Mesendoderm (in vitro differentiated cells): ENCODE data around the gene KATNAL2. TPM values are rescaled to one million over a fixed set of nuclear protein-coding genes. Genes with fewer than 3 reads are reported as not detected.

Experiments used
- DNase-seq: peaks from one replicate; pipeline ENCODE4 v3.0.0; 2013
- H2AK5ac ChIP-seq: 2 replicates; pipeline ENCODE4 v1.6.1; 2013; ENCODE audit warnings: low read length, inconsistent platforms
- H2BK120ac ChIP-seq: 2 replicates; pipeline ENCODE4 v1.6.1; 2013; ENCODE audit warnings: low read depth, mild to moderate bottlenecking, low read length, moderate library complexity, mixed read lengths
- H2BK15ac ChIP-seq: replicated peaks from 2 replicates; pipeline ENCODE4 v1.6.1; 2013; ENCODE audit warnings: low read depth, mild to moderate bottlenecking, moderate library complexity
- H2BK5ac ChIP-seq: 2 replicates; pipeline ENCODE4 v1.6.1; 2013; ENCODE audit warnings: low read length, inconsistent platforms
- H3K18ac ChIP-seq: 2 replicates; pipeline ENCODE4 v1.6.1; 2013; ENCODE audit warnings: mild to moderate bottlenecking, low read length, mixed read lengths
- H3K23ac ChIP-seq: one replicate; pipeline ENCODE4 v1.6.1; 2013; ENCODE audit warnings: low read length
- H3K27ac ChIP-seq: 2 replicates; pipeline ENCODE4 v1.5.1; 2013; ENCODE audit warnings: low read depth, mild to moderate bottlenecking, inconsistent platforms, low read length, moderate library complexity
- H3K27me3 ChIP-seq: 2 replicates; pipeline ENCODE4 v1.6.1; 2013; ENCODE audit warnings: low read length, control low read depth, mild to moderate bottlenecking, inconsistent platforms; ENCODE audit not compliant: insufficient read depth, poor library complexity
- H3K36me3 ChIP-seq: 2 replicates; pipeline ENCODE4 v1.6.1; 2013; ENCODE audit warnings: low read length, inconsistent platforms; ENCODE audit not compliant: control insufficient read depth, insufficient read depth
- H3K4ac ChIP-seq: one replicate; pipeline ENCODE4 v1.6.1; 2013; ENCODE audit warnings: low read depth, mild to moderate bottlenecking, low read length, moderate library complexity
- H3K4me1 ChIP-seq: 2 replicates; pipeline ENCODE4 v1.6.1; 2013; ENCODE audit warnings: low read depth, low read length, inconsistent platforms; ENCODE audit not compliant: control insufficient read depth
- H3K4me2 ChIP-seq: 2 replicates; pipeline ENCODE4 v1.6.1; 2013; ENCODE audit warnings: low read length
- H3K4me3 ChIP-seq: 2 replicates; pipeline ENCODE4 v1.5.1; 2013; ENCODE audit warnings: mild to moderate bottlenecking, low read length
- H3K56ac ChIP-seq: one replicate; pipeline ENCODE4 v1.6.1; 2013; ENCODE audit warnings: low read length
- H3K79me1 ChIP-seq: 2 replicates; pipeline ENCODE4 v1.6.1; 2013; ENCODE audit warnings: low read length, inconsistent platforms
- H3K79me2 ChIP-seq: 2 replicates; pipeline ENCODE4 v1.6.1; 2013; ENCODE audit warnings: mild to moderate bottlenecking, low read length; ENCODE audit not compliant: control insufficient read depth, insufficient read depth
- H3K9ac ChIP-seq: 2 replicates; pipeline ENCODE4 v1.6.1; 2013; ENCODE audit warnings: low read length, inconsistent platforms
- H4K5ac ChIP-seq: one replicate; pipeline ENCODE4 v1.6.1; 2013; ENCODE audit warnings: low read length
- H4K8ac ChIP-seq: one replicate; pipeline ENCODE4 v1.6.1; 2013; ENCODE audit warnings: low read depth, mild to moderate bottlenecking, control low read depth, low read length, moderate library complexity
- WGBS: extraction: QIAGEN DNeasy Blood & Tissue Kit; methylation state at CpG from one replicate; pipeline ENCODE4 v1.1.7; 2013; ENCODE audit warnings: low lambda C conversion rate, missing lambda C conversion rate; ENCODE audit not compliant: insufficient coverage; ENCODE audit errors: extremely low coverage; 5-methylcytosine and 5-hydroxymethylcytosine counted together
- small RNA-seq: library from polyadenylated mRNA; stranded (forward); fragments of <200 nt; extraction: miRNeasy Mini kit (QIAGEN cat#:217004); gene quantifications from one replicate; pipeline ENCODE3, GENCODE V24; 2013; ENCODE audit not compliant: insufficient read depth

Gene KATNAL2

DNA sequence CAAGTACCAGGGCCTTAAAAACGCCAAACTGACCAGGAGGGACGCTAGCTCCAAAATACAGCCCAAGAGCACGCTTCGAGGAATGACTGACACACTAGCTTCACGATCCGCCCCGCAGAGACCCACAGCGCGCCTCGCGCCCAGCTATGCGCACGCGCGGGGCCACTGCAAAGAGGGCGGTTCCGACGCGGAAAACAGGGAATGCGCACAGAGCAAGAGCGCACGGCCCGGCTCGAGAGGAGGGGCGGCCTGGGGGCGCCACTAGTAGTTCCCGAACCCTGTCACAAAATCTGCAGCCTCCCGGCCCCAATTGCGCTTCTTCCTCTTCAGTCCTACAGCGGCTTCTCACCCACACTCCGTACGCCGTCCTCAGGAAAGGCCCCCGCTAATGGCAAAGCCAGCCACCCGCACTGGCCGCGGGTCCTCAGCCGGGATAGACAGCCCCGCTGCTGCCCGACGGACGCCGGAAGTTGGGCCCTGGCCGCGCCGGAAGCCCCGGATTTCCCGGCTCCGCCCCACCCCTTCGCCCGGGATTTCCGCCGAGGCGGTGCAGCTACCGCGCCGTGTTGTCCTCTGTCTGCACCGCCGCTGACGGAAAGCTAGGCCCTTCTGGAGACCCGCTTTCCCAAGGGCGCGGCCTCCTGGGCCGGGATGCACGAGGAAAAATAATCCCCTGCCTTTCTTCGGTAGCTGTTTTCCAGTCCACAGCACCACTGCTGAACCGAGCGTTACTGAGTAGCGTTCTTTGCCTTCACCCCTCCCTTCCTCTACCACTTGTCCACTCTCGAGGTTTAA lies 232.8 kb downstream of the KATNAL2 start, which contains the start of gene HDHD2:
Gene HDHD2, minus strand, starts transcription at position 472 of the 795 bp plus-strand sequence. CDS start 14,061 bp downstream, outside the sequence.
- Histone ChIP-seq H3K9ac (peak within 1 kb of the TSS; percentile 98), H2AK5ac (peak within 1 kb of the TSS; percentile 34), H3K27ac (peak within 1 kb of the TSS; percentile 71), H3K79me2 (peaks cover 23% of the 10 kb centered on the region), H3K18ac (peak within 1 kb of the TSS; percentile 72), H3K79me1 (peaks cover 7% of the 10 kb centered on the region), H2BK120ac (no peak within 1 kb of the TSS), H3K4me2 (peak within 1 kb of the TSS; percentile 88), H3K4me3 (peak within 1 kb of the TSS; percentile 93), H3K23ac (peak within 1 kb of the TSS; percentile 51), H2BK5ac (peak within 1 kb of the TSS; percentile 79), H4K5ac (no peak within 1 kb of the TSS), H3K27me3 (no peaks in the 10 kb centered on the region), H2BK15ac (no peak within 1 kb of the TSS), H3K4ac (peak within 1 kb of the TSS; percentile 61), H3K36me3 (no peaks in the 10 kb centered on the region), H3K56ac (peak within 1 kb of the TSS; percentile 96), H4K8ac (peak within 1 kb of the TSS; percentile 91), H3K4me1 (no peaks in the 10 kb centered on the region)
- peak; percentile 86 for DNase-seq
- WGBS: no CpG with 5 or more reads among the region's 70 CpGs

DNA sequence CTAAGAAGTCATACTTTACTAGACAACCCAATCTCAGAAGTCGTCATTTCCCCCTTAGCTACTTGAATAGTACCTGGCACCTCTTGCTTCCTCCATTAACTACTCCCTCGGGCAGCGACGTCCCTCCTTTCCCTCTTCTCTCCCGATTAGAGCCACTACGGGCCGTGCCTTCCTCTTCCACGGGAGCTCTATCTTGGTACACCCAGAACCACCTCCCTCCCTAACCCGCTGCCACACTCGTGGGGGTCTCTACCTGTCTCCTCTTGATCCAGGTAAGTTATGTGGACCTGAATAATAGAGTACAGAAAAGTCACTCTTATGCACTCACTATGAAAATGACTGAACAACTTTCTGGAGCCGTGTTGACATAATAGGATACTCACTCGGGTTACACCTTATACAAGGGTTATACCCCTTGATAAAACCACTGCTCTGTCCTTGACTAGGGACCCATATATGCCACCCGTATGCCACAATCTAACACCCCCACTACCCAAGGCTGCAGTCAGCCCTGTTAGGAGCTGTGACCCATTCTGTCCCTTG lies 233.5 kb downstream of the KATNAL2 start:
- H3K27me3 ChIP-seq: no peaks in the 10 kb centered on the region
- H3K9ac ChIP-seq: peak overlapping the region; percentile 98
- peak overlapping the region; percentile 71 for H3K27ac ChIP-seq
- H3K4me3 ChIP-seq: peak overlapping the region; percentile 93
- H3K79me2 ChIP-seq: peaks cover 22% of the 10 kb centered on the region
- no CpG with 5 or more reads among the region's 13 CpGs for WGBS
- H3K36me3 ChIP-seq: no peaks in the 10 kb centered on the region
- H2AK5ac ChIP-seq: peak overlapping the region; percentile 34
- peaks cover 7% of the 10 kb centered on the region for H3K79me1 ChIP-seq
- no peak for DNase-seq
- no peak overlapping the region for H2BK15ac ChIP-seq
- H3K56ac ChIP-seq: peak overlapping the region; percentile 96
- H3K4ac ChIP-seq: no peak overlapping the region
- peak overlapping the region; percentile 91 for H4K8ac ChIP-seq
- H3K18ac ChIP-seq: peak overlapping the region; percentile 72
- peak overlapping the region; percentile 88 for H3K4me2 ChIP-seq
- H3K23ac ChIP-seq: peak overlapping the region; percentile 51
- no peaks in the 10 kb centered on the region for H3K4me1 ChIP-seq
- no peak overlapping the region for H4K5ac ChIP-seq
- H2BK120ac ChIP-seq: no peak overlapping the region
- peak overlapping the region; percentile 9 for H2BK5ac ChIP-seq

DNA sequence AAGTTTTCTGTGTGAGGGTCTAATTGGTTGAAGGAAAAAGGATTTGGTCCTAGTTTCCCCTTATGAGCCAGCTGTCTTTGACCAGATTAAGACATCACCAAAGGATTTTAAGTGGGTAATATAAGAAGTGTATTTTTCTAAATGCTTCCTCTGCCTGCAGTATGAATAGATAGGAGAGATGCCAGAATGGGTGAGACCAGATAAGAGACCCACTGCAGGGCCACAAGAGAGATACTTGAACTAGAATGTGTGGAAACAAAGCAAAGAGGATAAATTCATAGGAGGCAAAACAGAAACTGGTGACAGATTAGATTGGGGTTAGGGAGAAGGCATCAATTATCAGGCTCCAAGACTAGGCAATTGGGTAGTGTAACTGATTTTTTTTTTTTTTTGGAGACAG lies 234.0 kb downstream of the KATNAL2 start:
- Histone ChIP-seq H3K27ac (no peak overlapping the region), H4K5ac (no peak overlapping the region), H2AK5ac (no peak overlapping the region), H3K79me2 (peaks cover 17% of the 10 kb centered on the region), H2BK120ac (no peak overlapping the region), H3K79me1 (peaks cover 7% of the 10 kb centered on the region), H3K4me2 (no peak overlapping the region), H2BK15ac (no peak overlapping the region), H3K4ac (no peak overlapping the region), H3K4me1 (no peaks in the 10 kb centered on the region), H3K4me3 (no peak overlapping the region), H3K9ac (peak overlapping the region; percentile 98), H3K18ac (no peak overlapping the region), H3K56ac (no peak overlapping the region), H2BK5ac (no peak overlapping the region), H3K27me3 (no peaks in the 10 kb centered on the region), H3K23ac (no peak overlapping the region), H3K36me3 (no peaks in the 10 kb centered on the region), H4K8ac (no peak overlapping the region)
- peak; percentile 35 for DNase-seq

Small RNA genes within 50 kb of the gene (small RNA-seq; reads per million reads assigned to genes)
- not detected for gene AC012254.4
